GM18909 (cell line): ENCODE measurements around the gene PITPNC1.
"Not testable (repeated sequence)": the region's sequence is repeated elsewhere in the genome, so short reads cannot be mapped to it uniquely, and the experiment has no call there.

Experiments
- ATAC-seq: cut with Tn5 transposase; IDR thresholded peaks from one replicate; pipeline ENCODE4 v1.9.1; 2021; ENCODE audit warnings: mild to moderate bottlenecking; ENCODE audit not compliant: unreplicated experiment, poor library complexity

Gene PITPNC1

DNA sequence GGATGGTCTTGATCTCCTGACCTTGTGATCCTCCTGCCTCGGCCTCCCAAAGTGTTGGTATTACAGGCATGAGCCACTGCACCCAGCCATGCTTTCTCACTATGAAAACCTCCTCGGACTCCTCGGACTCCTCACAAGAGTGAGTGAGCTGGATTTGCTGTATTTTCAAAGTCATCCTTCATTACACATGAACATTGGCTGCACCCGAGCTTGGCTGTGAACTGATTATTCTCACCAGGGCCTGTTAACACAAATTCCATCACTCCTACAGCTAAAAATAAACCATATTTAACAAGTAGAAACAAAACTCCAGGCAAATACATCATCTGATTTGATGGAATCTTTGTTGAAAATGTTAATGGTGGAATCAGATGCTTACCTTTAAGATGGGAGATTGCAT, 50.3 kb downstream of the PITPNC1 start:
- ATAC-seq, result no peak

- ATAC-seq, result not testable (repeated sequence)
Observed at GRCh38 chr17:67430515-67430914, 53.4 kb downstream of the PITPNC1 start.

GRCh38 chr17:67431249-67432015, 54.4 kb downstream of the PITPNC1 start:
- no peak for ATAC-seq

DNA sequence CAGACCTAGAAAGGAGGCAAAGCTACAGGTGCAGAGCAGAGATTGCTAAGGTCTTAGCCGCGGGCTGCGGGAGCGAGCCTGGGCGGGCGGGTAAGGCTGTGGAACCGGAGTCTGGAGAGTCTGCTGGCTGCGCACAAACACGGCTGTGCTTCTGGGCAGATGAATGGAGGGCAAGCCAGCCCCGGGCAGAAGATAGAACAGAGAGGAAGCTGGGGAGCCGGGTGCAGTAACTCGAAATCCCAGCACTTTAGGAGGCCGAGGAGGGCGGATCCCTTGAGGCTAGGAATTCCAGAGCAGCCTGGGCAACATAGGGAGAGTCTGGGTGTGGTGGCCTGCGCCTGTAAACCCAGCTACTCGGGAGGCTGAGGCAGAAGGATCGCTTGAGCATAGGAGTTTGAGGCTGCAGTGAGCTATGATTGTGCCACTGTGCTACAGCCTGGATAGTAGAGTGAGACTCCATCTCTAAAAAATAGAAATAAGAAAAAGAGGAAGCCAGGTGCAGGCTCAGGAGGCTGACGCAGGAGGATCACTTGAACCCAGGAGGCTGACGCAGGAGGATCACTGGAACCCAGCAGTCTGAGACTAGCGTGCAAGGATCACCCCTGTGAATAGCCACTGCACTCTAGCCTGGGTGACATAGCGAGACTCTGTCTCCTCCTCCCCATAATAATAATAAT, 56.3 kb downstream of the PITPNC1 start:
- ATAC-seq, result no peak

DNA sequence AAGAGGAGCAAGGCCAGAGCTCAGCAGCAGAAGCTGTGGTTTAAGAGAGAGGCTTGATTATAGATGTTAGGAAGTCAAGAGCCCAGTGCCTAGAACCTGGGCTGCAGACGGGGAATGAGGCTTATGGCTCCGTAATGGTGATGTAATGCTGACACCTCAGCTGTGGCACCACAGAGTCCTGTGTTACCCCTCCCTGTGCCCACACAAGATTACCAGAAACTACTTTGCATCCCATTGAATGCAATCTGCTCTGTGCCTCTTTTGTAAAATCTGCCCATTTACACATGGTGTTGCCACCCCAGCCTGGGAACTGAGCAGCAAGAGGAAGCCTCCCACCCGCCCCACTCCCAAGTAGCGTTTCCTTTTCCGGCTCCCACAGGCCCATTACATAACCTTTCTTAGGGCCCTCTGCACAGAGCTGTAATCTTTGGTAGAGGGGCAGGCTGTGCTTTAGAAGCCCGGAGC, 57.0 kb downstream of the PITPNC1 start:
- ATAC-seq, result no peak

- no peak for ATAC-seq
Observed at GRCh38 chr17:67435122-67435521, 58.0 kb downstream of the PITPNC1 start.

DNA sequence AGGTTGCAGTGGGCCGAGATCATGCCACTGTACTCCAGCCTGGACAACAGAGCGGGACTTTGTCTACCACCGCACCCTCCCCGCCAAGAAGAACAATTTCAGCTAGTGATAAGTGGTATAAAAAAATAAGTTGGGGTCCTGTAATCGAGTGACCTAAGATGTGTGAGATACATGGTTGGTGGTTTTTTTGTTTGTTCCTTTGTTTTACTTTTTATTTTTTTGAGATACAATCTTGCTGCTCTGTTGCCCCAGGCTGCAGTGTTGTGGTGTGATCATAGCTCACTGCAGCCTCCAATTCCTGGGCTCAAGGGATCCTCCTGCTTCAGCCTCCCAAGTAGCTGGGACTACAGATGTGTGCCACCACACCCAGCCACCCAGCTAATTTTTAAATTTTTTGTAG, 58.7 kb downstream of the PITPNC1 start:
- no peak for ATAC-seq

GRCh38 chr17:67436233-67436632, 59.2 kb downstream of the PITPNC1 start:
- no peak for ATAC-seq

GRCh38 chr17:67438667-67439066, 61.6 kb downstream of the PITPNC1 start:
- ATAC-seq, result no peak

- ATAC-seq, result no peak
Observed at GRCh38 chr17:67439269-67439668, 62.2 kb downstream of the PITPNC1 start.

DNA sequence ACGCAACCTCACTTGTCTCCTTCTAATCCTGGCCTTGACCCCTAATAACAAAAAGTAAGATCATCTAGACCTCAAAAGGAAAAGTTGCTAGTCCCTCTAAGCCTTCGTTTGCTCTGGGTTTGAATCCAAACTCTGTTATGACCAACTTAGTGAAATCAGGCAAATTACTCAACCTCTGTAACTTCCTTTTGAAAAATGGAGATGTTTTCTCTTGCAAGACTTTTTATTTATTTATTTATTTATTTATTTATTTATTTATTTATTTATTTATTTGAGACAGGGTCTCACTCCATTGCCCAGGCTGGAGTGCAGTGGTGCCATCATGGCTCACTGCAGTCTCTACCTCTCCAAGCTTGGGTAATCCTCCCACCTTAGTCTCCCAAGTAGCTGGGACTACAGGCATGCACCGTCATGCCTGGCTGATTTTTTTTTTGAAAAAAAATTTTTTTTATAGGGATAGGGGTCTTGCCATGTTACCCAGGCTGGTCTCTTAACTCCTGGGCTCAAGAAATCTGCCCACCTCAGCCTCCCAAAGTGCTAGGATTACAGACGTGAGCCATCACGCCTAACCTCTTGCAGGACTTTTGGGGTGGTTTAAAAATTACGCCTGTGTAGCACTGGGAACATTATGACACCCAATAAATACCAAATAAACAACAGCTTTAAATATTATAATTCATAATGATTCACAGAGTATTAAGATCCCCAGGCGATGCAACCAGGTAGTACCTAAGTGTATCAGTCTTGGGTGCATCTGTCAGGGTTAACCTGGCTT, 63.4 kb downstream of the PITPNC1 start:
- no peak for ATAC-seq

DNA sequence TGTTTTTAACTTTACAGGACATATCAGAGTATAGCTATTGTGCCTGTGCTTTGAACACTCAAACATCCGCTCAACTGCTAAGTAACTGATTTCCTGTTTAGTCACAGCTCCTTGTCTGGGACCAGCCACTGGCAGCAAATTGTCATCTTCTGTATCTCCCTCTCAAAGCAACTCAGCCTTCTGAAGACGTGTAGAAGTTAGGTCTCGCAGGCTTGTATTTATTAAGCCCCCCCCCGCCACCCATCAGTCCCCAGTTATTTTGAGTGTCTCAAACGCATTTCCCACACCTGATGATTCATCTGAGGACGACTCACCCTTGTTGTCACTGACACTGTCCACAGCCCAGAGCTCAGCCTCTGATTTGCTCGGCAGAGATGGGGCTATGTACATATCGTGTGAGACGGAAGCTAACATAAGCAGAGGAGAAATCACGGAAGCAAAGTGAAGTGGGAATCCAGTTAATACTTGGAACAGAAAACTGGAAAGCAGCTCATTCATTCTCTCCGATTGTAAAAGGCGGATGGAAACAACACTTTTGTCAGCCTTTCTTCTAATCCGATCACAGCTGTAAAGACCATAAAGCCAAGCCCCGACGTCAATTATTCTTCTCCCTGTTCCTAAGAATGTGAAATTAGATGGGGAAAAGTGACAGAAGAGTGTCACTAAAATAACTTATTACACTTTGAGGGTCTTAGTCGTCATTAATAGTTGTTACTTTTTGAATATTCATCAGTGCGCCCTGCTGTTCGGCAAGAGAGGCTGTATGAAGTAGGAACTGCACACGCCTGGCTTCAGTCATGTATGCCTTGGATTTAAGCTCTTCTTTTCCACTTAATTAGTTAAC, 64.2 kb downstream of the PITPNC1 start:
- no peak for ATAC-seq

- ATAC-seq, result no peak
Observed at GRCh38 chr17:67441896-67442219, 64.8 kb downstream of the PITPNC1 start.

- ATAC-seq, result no peak
Observed at GRCh38 chr17:67442787-67443624, 65.9 kb downstream of the PITPNC1 start.

- no peak for ATAC-seq
Observed at GRCh38 chr17:67443931-67444595, 67.0 kb downstream of the PITPNC1 start.

DNA sequence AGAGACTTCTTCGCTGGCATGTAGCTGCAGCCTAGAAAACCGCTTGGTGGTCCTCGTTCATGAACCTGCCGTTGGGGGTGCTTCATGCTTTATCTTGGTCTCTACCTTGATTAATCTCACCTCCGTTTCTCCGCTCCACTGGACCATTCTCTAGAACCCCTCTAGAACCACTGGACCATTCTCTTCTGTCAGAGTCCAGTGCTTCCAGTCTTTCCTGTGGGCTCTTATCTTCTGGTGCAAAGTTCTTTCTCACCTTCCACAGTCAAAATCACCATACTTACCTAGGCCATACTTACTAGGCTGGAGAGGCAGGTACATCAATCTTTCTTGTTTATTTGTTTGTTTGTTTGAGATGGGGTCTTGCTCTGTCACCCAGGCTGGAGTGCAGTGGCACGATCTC, 71.4 kb downstream of the PITPNC1 start:
- ATAC-seq, result no peak

DNA sequence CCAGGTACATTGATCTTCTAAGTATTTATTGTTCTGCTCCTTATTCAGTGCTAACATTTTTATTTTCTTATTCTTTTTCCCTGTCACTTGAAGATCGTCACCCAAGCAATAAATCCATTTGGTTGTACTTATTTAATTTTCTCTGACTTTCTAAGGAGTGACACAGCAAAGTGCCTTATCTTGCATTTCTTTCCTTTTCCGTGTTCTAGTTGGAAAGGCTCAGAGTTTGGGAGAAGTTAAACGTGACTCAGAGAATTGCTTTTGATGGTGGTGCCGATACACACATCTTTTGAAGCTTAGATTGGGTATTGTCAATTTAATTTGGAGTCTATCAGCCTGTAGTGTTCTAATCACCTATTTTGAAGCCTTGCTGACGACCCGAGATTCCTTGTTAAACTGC, 72.0 kb downstream of the PITPNC1 start:
- no peak for ATAC-seq

- ATAC-seq, result no peak
Observed at GRCh38 chr17:67449845-67450755, 73.0 kb downstream of the PITPNC1 start.
